Measurements from ENCODE around the gene LRRFIP1.

LRRFIP1 gene

GRCh38 chr2:237689336-237690131, 62.1 kb downstream of the LRRFIP1 start:
- DNase-seq = no peak

GRCh38 chr2:237691029-237691907, 63.9 kb downstream of the LRRFIP1 start:
- DNase-seq = peak in 1 of 2 experiments; percentile 34

- peak; percentile 91 to 96 for DNase-seq
These were observed 64.7 kb downstream of the LRRFIP1 start for GRCh38 chr2:237691908-237692600.

- peak in 1 of 2 experiments; percentile 24 for DNase-seq
These were observed 65.4 kb downstream of the LRRFIP1 start for GRCh38 chr2:237692601-237693290.

GRCh38 chr2:237693291-237693994, 66.1 kb downstream of the LRRFIP1 start:
- DNase-seq = no peak

- no peak for DNase-seq
These were observed 67.2 kb downstream of the LRRFIP1 start for GRCh38 chr2:237694415-237695194.

GRCh38 chr2:237695201-237695780, 67.9 kb downstream of the LRRFIP1 start:
- DNase-seq = no peak

- no peak for DNase-seq
These were observed 69.1 kb downstream of the LRRFIP1 start for GRCh38 chr2:237696461-237696860.

GRCh38 chr2:237697586-237698357, 70.4 kb downstream of the LRRFIP1 start:
- DNase-seq = peak in 1 of 2 experiments; percentile 38

GRCh38 chr2:237698358-237698694, 70.9 kb downstream of the LRRFIP1 start:
- DNase-seq = no peak

- no peak for DNase-seq
These were observed 72.6 kb downstream of the LRRFIP1 start for GRCh38 chr2:237699870-237700511.

- DNase-seq = peak; percentile 70 to 90
These were observed 73.2 kb downstream of the LRRFIP1 start for GRCh38 chr2:237700512-237701032.

GRCh38 chr2:237701033-237701858, 73.9 kb downstream of the LRRFIP1 start:
- DNase-seq = no peak

- DNase-seq = no peak
These were observed 74.5 kb downstream of the LRRFIP1 start for GRCh38 chr2:237701859-237702390.

GRCh38 chr2:237702441-237703391, 75.3 kb downstream of the LRRFIP1 start:
- peak; percentile 29 to 66 for DNase-seq

Measured in stimulated activated CD4-positive, alpha-beta T cell treated with anti-CD3 and anti-CD28 coated beads, Interleukin-4, amount 100 ng/mL, for 4 hours (primary cell).